ENCODE results near the gene LPAR2. TPM values are rescaled to one million over a fixed set of nuclear protein-coding genes. Genes with fewer than 3 reads are reported as not detected.

The LPAR2 gene
- total and polyA plus RNA-seq, 2 donors (not counting 1 experiment from before 2014, with no cell fraction given), result 0.81 to 1.5 TPM

- Histone ChIP-seq H3K4me2 (ENCODE audit: extremely low read depth, insufficient read depth, low read length) (no peak overlapping the region), H3K79me2 (ENCODE audit: control insufficient read depth, insufficient read depth, low read length) (no peaks in the 10 kb centered on the region), H3K27me3 (ENCODE audit: control insufficient read depth, insufficient read depth, low read length) (no peaks in the 10 kb centered on the region), H3K27ac (ENCODE audit: insufficient read depth, low read length) (no peak overlapping the region), H3K36me3 (ENCODE audit: control insufficient read depth, insufficient read depth, low read length) (peaks cover 14% of the 10 kb centered on the region), H3K4me3 (replicated peaks in 1 of 4; ENCODE audit: control extremely low read depth in 1 of 4, insufficient read depth in 1 of 4, low read depth in 3 of 4, low read length in 4 of 4) (no peak overlapping the region), H2AFZ (ENCODE audit: low read length) (no peak overlapping the region), H4K20me1 (ENCODE audit: control insufficient read depth, extremely low read depth, insufficient read depth, low read length) (no peaks in the 10 kb centered on the region), H3K9ac (ENCODE audit: insufficient read depth, low read length) (no peak overlapping the region), H3K4me1 (ENCODE audit: control insufficient read depth, extremely low read depth, insufficient read depth, low read length) (no peaks in the 10 kb centered on the region), H3K9me3 (ENCODE audit: control insufficient read depth, insufficient read depth, low read depth, low read length) (no peaks in the 10 kb centered on the region)
- DNase-seq (ENCODE audit: low read depth in 2 of 2), result no peak
- TF ChIP-seq CTCF (conservative IDR thresholded peaks at IDR 0.05 in 1 of 2, IDR thresholded peaks at IDR 0.05 in 1 of 2; ENCODE audit: low read depth in 1 of 2, low read length in 2 of 2), result no peak
- no peak for TF ChIP-seq EZH2 (IDR thresholded peaks at IDR 0.05; ENCODE audit: low read length, missing control alignments)
Measured at GRCh38 chr19:19636573-19637185, 8.7 kb upstream of the LPAR2 start.

GRCh38 chr19:19635313-19635702 is 7.3 kb upstream of the LPAR2 start:
- no peaks in the 10 kb centered on the region for H3K4me1 ChIP-seq (ENCODE audit: control insufficient read depth, extremely low read depth, insufficient read depth, low read length)
- peaks cover 14% of the 10 kb centered on the region for H3K36me3 ChIP-seq (ENCODE audit: control insufficient read depth, insufficient read depth, low read length)
- H3K4me3 ChIP-seq (replicated peaks in 1 of 4; ENCODE audit: control extremely low read depth in 1 of 4, insufficient read depth in 1 of 4, low read depth in 3 of 4, low read length in 4 of 4), result no peak overlapping the region
- no peaks in the 10 kb centered on the region for H3K9me3 ChIP-seq (ENCODE audit: control insufficient read depth, insufficient read depth, low read depth, low read length)
- H3K79me2 ChIP-seq (ENCODE audit: control insufficient read depth, insufficient read depth, low read length), result no peaks in the 10 kb centered on the region
- no peak overlapping the region for H3K9ac ChIP-seq (ENCODE audit: insufficient read depth, low read length)
- no peak overlapping the region for H2AFZ ChIP-seq (ENCODE audit: low read length)
- no peak overlapping the region for H3K27ac ChIP-seq (ENCODE audit: insufficient read depth, low read length)
- no peaks in the 10 kb centered on the region for H3K27me3 ChIP-seq (ENCODE audit: control insufficient read depth, insufficient read depth, low read length)
- no peak overlapping the region for H3K4me2 ChIP-seq (ENCODE audit: extremely low read depth, insufficient read depth, low read length)
- TF ChIP-seq EZH2 (IDR thresholded peaks at IDR 0.05; ENCODE audit: low read length, missing control alignments), result no peak
- TF ChIP-seq CTCF (conservative IDR thresholded peaks at IDR 0.05 in 1 of 2, IDR thresholded peaks at IDR 0.05 in 1 of 2; ENCODE audit: low read depth in 1 of 2, low read length in 2 of 2), result no peak
- no peaks in the 10 kb centered on the region for H4K20me1 ChIP-seq (ENCODE audit: control insufficient read depth, extremely low read depth, insufficient read depth, low read length)
- no peak for DNase-seq (ENCODE audit: low read depth in 2 of 2)

DNA sequence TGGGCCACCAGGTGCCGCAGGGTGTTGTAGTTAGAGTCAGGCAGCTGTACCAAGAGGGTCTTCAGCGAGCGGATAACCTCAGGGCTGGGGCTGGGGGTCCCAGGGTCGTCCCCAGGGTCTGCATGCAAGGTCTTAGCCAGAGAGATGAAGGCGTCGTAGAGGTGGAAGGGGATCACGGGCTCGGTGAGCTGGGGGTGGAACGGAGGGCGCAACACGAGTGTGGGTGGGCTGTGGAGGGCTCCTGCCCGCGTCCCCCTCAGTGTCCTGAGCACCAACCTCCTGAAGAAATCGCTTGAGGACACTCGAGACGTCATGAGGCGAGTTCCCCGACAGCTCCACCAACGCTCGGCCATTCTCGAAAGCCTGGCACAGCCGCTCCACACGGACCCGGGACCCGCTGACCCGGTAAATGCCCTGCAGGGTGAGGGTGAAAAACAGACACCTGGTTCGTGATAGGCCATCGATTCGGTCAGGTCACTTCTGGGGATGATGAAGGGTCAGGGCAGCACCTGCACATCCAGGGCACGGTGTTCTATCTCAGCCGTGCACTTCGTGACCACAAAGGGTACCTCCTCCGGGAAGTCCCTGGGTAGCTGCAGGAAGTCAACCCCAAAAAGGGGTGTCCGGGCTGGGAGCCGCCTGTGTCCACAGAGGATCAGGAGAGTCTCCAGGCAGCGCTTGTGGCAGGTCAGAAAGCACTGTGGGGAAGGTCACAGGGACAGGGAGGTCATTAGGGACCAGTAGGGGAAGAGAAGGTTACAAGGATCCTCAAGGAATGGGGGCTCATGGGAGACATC is 6.7 kb upstream of the LPAR2 start:
- Histone ChIP-seq H2AFZ (ENCODE audit: low read length) (no peak overlapping the region), H3K9me3 (ENCODE audit: control insufficient read depth, insufficient read depth, low read depth, low read length) (no peaks in the 10 kb centered on the region), H3K79me2 (ENCODE audit: control insufficient read depth, insufficient read depth, low read length) (no peaks in the 10 kb centered on the region), H3K4me1 (ENCODE audit: control insufficient read depth, extremely low read depth, insufficient read depth, low read length) (no peaks in the 10 kb centered on the region), H3K27me3 (ENCODE audit: control insufficient read depth, insufficient read depth, low read length) (no peaks in the 10 kb centered on the region), H3K4me2 (ENCODE audit: extremely low read depth, insufficient read depth, low read length) (no peak overlapping the region), H3K4me3 (replicated peaks in 1 of 4; ENCODE audit: control extremely low read depth in 1 of 4, insufficient read depth in 1 of 4, low read depth in 3 of 4, low read length in 4 of 4) (no peak overlapping the region), H3K27ac (ENCODE audit: insufficient read depth, low read length) (no peak overlapping the region), H3K9ac (ENCODE audit: insufficient read depth, low read length) (no peak overlapping the region), H4K20me1 (ENCODE audit: control insufficient read depth, extremely low read depth, insufficient read depth, low read length) (no peaks in the 10 kb centered on the region), H3K36me3 (ENCODE audit: control insufficient read depth, insufficient read depth, low read length) (peaks cover 14% of the 10 kb centered on the region)
- TF ChIP-seq CTCF (conservative IDR thresholded peaks at IDR 0.05 in 1 of 2, IDR thresholded peaks at IDR 0.05 in 1 of 2; ENCODE audit: low read depth in 1 of 2, low read length in 2 of 2), result no peak
- TF ChIP-seq EZH2 (IDR thresholded peaks at IDR 0.05; ENCODE audit: low read length, missing control alignments), result no peak
- no peak for DNase-seq (ENCODE audit: low read depth in 2 of 2)
